Activated CD8-positive, alpha-beta memory T cell treated with anti-CD3 and anti-CD28 coated beads, Interleukin-2, amount 50 U/mL, for 24 hours (primary cell): Measurements from ENCODE around the gene KIAA1586.
A peak's percentile ranks its signal among the peaks of the same experiment; 100 is the strongest.
"Not testable (repeated sequence)": the region's sequence is repeated elsewhere in the genome, so short reads cannot be mapped to it uniquely, and the experiment has no call there.

Experiments used
- DNase-seq: peaks from one replicate; pipeline ENCODE4 v3.0.0-alpha.2; 2020; ENCODE audit errors: extremely low read depth

The KIAA1586 gene

DNA sequence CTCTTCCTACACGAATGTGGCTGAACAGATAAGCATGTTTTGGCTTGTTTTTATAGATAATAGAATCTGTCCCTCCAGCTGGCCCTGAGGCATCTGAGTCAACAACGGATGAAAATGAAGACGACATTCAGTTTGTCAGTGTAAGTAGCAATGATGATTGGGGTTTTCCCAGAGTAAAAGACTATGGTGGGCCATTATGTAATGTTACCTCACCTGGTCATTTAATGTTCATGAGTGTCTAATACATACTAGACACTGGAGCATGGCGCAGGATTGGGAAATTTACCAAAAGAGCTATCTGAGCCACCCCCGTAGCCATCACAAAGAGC, 728 bp downstream of the KIAA1586 start:
- DNase-seq = not testable (repeated sequence)

DNA sequence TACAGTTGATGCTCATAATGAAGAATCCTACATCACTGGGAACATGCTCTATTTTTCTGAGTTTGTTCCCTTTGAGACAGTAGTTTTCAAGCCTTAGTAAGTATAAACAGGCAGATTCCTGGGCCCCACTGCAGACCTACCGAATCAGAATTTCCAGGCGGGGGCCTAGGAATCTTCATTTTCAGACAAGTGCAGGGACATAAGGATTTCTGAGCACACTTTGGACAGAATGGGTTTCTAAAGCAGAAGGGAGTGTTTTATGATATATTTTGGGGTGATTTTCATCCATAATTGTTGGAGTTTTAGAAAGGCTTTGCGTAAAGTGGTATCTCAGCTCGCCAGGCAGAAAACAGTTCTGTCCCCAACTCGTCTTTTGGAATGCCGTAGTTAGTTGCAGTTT, 1.4 kb downstream of the KIAA1586 start:
- DNase-seq = not testable (repeated sequence)

DNA sequence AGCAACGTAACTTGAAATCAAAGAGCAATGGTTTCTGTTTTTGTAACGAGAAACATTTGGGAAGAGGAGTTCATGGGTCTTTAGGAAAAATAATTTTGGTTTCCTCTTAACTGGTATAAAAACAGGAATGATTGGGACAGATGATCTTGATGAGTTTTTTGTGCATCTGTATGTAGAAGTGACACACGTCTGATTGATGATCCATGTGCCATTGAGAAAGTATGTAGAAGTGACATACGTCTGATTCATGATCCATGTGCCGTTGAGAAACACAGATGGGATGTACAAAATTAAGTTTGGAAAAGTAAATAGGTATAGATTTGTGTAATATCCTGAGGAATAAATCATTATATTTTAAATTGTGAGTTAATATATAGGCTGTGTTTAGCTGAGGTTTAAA, 2.1 kb downstream of the KIAA1586 start:
- DNase-seq = no peak

DNA sequence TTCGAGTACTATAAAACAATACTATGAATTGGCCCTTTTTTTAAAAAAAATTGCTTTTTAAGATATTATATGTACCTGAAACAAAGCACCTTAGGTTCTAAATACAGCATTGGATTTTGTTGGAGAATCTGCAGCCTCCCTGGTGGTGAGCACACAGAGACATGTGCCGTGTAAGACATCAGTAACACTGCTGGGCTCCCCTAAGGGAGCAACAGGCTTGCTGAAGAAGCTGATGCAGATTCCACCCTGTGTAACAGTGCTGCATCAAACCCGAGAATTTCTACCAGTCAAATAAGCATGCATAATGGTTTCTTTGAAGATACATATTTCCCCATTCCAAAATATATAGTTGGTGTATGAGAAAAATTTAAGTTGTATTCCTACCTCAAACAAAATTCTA, 17.4 kb downstream of the KIAA1586 start:
- no peak for DNase-seq

DNA sequence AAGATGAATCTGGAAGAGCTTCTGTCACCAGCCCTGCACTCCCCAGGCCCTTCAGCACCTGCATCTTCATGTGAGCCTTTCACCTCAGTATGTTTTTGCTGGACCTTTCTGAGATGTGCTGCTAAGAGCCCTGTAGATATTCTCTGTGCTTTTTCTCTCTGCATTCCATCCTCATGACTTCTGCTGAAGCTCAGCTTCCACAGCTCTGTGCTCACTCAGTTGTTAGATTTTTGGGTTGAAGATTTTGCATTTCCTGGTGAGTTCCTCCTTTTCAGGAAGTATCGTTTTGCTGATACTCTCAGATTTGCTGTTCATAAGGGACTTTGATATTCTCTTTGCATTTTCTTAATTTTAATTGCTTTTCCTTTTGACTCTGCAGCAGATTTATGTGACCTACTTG, 18.3 kb downstream of the KIAA1586 start:
- no peak for DNase-seq

DNA sequence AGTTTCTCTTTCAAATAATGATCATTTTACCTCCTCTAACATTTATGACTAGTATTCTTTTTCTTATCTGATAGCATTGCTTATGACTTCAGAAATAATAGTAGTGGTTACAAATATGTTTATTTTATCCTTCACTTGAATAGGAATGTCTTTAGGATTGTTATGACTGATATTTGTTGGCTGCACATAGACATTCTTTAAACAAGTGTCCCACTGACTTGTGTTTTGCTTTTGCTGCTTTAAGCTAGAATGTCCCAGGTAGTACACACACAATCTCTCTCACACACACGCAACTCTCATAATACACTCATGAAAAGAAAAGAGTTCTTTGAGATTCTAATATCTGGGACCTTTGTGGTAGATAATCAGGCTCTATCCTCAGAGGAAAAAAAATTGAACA, 21.6 kb downstream of the KIAA1586 start:
- no peak for DNase-seq

DNA sequence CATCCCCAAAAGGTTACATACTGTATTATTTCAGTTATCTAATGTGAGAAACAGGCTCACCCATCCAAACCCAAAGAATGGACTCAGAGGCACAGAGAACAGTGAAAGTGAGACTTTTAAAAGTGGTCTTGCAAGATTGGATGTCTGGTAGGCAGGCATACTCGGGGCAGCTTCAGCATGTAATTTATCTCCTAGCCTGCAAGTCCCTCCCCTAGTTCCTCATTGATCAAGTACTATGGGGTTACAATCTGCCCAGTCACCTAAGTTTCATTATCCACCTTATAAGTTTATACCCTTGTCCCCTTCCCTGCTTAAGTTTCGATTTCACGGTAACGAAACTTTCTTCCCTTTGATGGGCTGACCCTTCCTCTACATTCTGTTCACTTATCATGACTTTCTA, 22.7 kb downstream of the KIAA1586 start:
- DNase-seq = no peak

DNA sequence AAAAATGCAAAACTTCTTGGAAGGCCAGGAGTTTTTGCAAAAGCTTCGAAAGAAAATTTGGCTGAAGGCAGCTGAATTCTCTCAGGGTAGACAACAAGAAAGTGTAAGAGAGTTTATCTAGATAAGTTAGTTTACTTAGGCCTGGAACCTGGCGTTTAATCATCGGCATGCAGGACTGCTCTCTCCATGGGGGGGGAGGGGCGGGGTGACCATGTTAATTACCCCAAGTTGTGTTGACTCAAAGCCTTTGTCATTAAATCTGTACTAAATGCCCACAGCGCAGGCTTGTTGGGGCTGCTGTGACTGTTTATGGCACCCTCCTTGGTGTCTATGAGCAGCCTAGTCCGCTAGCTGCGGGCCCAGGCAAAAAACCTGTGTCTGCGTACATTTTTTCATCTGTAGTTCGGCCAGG, 23.4 kb downstream of the KIAA1586 start:
- no peak for DNase-seq

DNA sequence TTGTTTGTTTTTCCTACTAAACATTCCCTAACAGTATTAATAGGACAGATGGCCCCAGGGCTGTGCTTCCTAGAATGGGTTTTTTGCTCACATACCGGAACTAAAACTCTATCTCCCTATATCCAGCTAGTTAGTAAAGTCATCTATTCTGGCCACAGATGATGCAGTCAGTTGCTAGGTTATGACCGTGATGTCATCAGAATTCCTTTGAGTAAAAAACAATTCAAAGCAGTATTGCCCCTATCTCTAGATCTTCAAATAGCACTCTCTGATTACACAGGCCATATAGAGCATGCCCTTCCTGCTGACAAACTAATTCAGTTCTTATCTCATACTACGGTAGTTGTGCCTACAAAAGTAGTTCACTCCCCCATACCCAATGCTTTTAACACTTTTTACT, 25.6 kb downstream of the KIAA1586 start:
- no peak for DNase-seq

DNA sequence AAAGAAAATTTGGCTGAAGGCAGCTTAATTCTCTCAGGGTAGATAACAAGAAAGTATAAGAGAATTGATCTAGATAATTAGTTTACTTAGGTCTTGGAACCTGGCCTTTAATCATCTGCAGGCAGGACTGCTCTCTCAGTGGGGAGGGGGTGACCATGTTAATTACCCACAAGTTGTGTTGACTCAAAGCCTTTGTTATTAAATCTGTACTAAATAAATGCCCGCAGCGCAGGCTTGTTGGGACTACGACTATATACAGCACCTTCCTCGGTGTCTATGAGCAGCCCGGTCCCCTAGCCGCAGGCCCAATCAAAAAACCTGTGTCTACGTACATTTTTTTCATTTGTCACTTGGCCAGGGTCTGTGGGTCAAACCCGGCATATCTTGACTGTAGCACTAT, 27.9 kb downstream of the KIAA1586 start:
- DNase-seq = no peak

DNA sequence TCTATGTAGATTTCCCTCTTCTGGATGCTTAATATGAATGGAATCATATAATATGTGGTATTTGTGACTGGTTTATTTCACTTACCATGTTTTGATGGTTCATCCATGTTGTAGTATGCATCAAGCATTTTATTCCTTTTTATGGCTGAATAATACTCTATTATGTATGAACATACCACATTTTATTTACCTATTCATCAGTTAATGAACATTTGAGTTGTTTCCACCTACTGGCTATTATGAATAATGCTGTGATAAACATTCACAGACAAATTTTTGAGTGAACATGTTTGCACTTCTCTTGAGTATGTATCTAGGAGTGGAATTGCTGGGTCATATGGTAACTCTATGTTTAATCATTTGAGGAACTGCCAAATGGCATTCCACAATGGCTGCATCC, 28.6 kb downstream of the KIAA1586 start:
- no peak for DNase-seq

DNA sequence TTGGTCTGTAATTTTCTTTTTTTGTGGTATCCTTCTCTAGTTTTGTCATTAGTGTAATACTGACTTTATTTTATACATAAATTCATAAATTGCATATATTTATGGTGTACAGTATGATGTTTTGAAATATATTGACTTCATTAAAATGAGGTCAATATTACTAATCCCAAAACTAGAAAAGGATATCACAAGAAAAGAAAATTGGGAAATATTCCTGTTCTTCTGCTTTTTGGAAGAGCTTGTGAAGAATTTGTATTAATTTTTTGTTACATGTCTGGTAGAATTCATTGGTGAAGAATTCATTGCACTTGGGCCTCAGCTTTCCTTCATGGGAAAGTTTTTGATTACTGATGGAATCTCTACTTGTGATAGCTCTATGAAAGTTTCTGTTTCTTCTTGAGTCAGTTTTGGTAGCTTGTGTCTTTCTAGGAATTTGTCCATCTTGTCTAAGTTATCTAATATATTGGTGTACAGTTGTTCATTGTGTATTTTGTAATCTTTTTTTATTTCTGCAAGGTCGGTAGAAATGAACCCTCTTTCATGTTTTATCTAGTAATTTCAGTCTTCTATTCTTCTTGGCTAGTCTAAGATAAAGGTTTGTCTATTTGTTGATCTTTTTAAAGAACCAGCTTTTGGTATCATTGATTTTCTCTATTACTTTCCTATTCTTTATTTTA, 32.2 kb downstream of the KIAA1586 start:
- DNase-seq = no peak

DNA sequence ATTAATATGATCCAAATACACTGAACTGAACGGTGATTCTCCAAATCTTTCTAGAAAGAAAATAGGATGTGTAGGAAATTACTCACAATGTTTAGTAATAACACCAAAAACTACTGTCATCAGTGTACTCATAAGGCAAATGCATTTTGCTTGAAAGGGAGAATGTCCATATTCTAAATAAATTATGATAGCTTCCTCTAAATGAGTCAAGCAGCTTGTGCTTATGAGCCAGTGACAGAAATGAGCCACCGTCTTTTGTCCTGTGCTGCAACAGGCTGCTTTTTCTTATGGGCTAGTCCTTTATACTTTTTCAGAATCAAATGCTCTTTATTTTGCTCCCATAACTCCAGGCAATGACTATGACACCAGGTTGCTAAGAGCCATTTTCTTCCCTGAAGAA, 39.0 kb downstream of the KIAA1586 start:
- no peak for DNase-seq

DNA sequence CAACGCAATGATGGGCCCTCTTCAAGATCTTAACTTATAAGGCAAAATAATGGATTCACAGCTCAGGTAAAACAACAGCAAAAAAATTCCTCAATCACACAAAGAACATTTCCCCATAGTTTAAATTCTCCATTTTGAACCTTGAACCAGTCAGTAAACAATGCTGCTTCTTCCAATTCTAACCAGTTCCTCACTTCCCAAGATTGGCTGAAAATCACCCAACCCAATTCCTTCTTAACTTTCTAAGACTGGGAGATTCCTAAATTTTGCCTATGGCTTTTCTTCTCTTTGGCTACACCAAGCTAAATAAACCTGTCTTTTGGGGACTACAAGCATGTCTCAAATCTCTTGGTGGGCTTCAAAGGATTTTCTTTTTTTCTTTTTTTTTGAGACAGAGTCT, 40.4 kb downstream of the KIAA1586 start:
- DNase-seq = no peak

DNA sequence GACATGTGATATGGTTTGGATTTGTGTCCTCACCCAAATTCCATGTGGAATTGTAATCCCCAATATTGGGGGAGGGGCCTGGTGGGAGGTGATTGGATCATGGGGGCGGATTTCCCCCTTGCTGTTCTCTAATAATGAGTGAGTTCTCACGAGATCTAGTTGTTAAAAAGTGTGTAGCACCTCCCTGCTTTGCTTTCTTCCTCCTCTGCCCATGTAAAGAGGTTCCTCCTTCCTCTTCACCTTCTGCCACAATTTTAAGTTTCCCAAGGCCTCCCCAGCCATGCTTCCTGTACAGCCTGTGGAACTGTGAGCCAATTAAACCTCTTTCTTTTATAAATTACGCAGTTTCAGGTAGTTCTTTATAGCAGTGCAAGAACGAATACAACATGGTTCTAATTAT, 41.4 kb downstream of the KIAA1586 start:
- DNase-seq = no peak

DNA sequence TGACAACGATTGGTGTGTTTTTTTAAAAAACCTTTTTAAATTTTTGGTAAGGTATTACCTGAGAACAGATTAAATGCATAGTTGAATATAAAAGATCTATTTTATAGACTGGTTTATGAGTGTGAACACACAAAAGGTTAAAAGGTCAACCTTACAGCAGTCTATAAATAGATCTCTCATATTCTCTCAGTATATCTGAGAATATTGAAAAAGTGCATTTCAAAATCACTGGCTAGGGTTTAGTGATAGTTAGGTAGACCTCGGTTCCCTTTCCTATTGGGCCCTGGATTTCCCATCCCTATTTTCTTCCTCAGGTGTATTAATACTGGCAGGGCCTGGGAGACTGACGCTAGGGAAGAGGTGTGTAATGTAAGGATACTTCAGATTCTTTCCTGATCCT, 42.8 kb downstream of the KIAA1586 start:
- no peak for DNase-seq

DNA sequence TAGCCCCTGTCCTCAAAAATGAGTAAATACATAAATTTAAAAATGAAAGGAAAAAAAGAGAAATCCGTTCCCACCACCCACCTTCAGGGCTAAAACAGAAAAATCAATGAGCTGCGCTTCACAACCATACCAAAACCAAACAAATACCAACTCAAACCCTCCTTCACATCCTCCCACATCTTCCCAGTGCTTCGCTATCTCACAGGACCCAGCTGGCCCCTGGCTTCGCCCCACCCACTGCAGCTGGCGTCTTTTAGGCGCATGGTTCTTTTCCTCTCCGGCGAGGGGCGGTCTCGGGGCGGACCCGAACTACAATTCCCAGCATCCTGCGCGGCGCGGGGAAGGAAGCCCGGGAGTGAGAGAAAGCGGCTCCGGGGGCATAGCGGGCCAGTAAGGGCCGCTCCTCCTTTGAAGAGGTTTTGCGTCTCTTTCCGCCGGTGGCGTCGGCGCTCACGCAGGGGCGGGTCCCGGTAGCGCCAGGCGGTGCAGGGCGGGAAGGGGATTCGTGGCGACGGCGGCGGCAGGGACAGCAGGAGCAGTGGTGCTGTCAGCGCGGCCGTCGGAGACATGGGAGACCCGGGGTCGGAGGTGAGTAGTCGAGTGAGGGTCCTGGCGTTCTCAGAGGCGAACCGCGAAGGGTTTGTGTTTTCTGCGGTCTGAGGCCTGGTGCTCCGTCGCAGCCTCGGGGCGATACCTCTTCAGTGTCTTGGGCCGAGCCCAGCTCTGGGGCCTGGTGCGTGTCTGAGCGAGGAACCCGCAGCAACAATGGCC, 43.4 kb downstream of the KIAA1586 start, which contains the start of gene ZNF451:
Gene ZNF451 (plus strand): TSS at position 502 of the 771 bp plus-strand sequence. CDS start 66 bp downstream, at position 568.
- peak; percentile 96 for DNase-seq

DNA sequence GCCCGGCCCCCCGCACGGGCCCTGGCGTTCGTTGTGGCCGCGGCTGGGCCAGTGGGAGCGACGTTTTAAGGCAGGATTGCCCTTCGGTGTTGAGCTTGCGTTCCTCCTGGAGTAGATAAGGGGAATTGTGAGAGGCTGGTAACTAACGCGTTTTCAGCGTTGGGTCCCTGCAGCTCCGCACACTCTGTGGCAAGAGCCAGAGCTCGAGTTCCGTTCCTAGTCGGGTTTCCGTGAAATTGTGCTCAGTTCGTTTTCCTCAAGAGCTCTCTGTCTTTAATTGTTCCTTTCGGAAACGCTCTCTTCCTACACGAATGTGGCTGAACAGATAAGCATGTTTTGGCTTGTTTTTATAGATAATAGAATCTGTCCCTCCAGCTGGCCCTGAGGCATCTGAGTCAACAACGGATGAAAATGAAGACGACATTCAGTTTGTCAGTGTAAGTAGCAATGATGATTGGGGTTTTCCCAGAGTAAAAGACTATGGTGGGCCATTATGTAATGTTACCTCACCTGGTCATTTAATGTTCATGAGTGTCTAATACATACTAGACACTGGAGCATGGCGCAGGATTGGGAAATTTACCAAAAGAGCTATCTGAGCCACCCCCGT, 44.1 kb downstream of the KIAA1586 start:
- DNase-seq = not testable (repeated sequence)

DNA sequence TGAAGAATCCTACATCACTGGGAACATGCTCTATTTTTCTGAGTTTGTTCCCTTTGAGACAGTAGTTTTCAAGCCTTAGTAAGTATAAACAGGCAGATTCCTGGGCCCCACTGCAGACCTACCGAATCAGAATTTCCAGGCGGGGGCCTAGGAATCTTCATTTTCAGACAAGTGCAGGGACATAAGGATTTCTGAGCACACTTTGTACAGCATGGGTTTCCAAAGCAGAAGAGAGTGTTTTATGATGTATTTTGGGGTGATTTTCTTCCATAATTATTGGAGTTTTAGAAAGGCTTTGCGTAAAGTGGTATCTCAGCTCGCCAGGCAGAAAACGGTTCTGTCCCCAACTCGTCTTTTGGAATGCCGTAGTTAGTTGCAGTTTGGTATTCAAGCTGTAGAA, 44.9 kb downstream of the KIAA1586 start:
- DNase-seq = not testable (repeated sequence)

DNA sequence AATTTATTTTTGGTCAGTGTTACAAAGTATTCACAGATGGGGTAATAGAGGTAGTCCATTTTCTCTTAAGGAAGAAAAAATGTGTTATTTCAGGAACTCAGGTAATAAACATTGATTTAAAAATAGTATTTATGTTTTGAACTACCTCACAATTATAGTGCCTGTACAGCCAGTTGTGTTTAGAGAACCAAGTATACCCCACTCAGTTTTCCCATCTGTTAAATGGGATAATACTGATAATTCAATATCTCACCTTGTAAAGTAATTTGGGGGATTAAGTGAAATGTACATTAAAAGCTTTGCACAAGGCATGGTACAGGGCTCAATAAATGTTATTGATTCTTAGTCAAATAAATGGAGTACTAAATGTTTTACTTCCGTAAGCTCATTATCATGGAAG, 48.2 kb downstream of the KIAA1586 start:
- no peak for DNase-seq

DNA sequence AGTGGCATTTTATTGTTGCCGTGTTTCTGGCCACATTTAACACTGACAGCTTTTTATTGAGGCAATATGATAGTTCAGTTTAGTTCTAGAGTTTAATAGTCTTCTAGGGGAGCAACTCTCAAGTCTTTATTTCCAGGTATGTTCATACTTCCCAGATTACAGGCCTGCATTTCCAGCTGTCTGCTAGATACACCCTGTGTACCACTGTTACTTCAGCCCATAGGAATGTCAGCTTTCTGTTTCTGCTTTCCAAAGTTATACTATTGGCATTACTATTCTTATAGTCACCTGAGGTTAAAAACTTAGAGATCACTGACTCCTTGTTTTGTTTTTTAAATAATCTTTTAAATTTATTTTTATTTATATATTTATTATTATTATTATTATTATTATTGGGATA, 51.1 kb downstream of the KIAA1586 start:
- no peak for DNase-seq

DNA sequence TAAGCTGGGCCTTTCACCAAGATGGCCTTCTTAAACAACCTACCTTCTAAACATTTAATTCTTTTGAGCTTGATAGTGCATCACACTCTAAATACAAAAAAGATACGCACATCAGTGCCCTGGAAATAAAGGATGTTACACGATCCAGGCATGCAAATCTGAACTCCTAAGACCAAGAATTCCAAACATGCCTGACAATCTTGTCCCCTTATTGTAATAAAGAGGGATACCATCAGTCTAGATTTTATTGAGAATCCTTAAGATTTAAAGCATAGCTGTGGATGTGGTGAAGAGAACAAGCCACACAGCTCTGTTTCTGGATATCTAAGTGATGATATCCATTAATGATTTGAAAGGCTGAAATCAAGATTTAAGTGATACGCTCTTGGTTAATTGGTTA, 56.5 kb downstream of the KIAA1586 start:
- DNase-seq = no peak

DNA sequence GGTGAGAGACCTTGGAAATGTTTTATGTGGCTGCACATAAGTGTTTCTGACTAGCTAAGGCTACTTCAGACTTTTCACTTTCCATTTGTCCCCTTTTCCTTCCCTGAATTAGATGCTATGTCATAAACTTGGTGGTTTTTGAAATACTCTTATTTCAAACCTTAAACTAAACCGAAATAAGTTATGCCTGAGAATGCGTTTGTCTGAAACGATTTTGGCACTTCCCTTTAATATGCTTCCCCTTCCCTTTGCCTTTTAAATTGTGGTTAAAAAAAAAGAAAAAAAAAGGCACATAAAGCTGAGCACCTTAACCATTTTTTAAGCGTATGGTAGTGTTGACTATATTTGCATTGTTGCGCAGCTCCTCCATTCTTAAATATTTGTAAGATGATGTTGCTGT, 57.8 kb downstream of the KIAA1586 start:
- DNase-seq = no peak
